NCI-H82 treated with DMSO at 0.1 percent for 48 hours (cell line): ENCODE data around the gene ZNF750.

Experiments
- DNase-seq: peaks from one replicate; lab custom pipeline; 2025; ENCODE audit not compliant: unreplicated experiment; lab: John Stamatoyannopoulos, UW

Gene ZNF750

GRCh38 chr17:82872591-82873520 lies 33.0 kb upstream of the ZNF750 start:
- DNase-seq = no peak

DNA sequence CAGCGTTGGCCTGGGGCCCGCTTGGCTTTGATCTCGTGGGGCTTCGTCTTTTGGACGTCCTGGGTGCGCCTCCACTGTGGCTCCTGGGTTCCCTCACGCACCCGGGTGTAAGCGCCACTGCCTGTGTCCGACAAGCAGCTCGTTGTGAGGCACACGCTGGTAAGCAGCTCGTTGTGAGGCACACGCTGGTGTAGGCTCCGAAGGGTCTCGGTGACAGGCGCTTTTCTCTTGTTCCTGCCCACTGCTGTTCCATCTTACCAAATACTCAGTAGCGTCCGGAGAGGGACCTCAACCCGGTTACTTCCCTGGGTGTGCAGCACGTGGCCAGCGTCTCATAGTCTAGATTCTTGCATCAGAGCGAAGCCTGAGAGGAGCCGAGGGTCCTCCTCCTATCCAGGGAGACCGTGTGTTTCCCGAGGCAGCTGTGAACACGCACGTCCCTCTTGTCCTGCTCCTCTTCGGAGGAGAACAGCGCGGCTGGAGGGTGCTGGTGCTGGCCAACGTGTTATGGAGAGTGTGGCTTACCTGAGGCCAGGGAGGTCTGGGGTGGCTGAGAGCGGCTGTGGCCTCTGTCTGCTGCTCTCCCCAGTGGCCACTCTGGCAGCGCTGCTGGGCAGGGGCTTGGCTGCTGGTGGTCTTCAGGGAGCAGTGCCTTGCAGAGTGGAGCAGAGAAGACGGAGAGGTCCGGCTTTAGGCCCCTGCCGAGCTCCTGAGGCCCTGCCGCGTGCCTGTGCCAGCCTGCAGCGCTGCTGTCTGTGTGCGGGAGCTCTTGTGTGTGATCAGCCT lies 32.1 kb upstream of the ZNF750 start:
- no peak for DNase-seq

- DNase-seq = no peak
These were observed 31.4 kb upstream of the ZNF750 start for GRCh38 chr17:82871056-82871775.

GRCh38 chr17:82870541-82870940 lies 30.7 kb upstream of the ZNF750 start:
- DNase-seq = no peak

DNA sequence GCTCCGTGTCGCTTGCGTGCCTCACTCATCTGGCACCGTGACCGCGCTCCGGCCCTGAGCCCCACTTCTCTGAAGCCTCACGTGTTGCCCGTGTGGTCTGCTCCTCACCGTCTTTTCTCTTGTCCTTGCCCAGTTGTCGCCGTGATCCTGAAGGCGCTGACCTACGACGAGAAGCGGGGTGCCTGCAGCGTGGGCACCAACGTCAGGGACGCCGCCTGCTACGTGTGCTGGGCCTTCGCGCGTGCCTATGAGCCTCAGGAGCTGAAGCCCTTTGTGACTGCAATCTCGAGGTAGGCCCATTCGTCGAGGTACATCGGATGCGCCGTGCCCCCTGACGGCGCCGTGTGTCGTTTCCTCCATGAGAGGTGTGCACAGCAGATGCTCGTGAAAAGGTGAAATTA lies 30.3 kb upstream of the ZNF750 start:
- DNase-seq = no peak

DNA sequence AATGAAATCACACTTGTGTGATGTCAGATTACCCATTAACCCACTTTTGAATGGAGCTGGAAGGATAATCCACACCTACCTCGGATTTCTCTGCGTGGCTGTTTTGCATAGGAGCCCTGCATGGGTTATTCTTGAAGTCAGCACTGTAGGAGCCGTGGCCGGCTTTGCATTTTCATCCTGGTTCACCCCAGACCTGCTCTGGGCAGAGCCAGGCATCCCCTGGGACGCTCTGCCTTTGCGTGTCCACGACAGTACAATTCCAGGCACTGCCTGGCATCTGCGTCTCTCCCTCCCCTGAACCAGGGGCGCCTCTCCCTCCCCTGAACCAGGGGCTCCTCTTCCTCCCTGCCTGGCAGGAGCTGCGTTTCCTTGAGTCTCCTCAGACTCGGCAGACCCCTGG lies 29.7 kb upstream of the ZNF750 start:
- DNase-seq = no peak

DNA sequence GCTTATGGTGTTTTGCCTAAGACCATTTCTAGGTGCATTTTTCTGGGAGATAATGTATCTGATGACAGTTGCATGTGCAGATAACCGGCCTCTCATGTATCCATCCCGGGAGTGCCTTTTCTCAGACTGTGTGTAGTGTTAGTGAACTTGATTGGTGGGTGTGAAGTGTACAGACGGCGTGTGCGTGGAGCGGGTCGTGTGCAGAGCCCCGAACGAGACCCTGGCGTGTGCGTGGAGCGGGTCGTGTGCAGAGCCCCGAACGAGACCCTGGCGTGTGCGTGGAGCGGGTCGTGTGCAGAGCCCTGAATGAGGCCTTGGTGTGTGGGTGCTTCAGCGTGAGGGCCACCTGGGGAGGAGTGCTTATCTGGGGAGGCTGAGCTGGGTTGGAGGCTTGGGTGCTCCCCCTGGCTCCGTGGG lies 28.9 kb upstream of the ZNF750 start:
- DNase-seq = no peak

DNA sequence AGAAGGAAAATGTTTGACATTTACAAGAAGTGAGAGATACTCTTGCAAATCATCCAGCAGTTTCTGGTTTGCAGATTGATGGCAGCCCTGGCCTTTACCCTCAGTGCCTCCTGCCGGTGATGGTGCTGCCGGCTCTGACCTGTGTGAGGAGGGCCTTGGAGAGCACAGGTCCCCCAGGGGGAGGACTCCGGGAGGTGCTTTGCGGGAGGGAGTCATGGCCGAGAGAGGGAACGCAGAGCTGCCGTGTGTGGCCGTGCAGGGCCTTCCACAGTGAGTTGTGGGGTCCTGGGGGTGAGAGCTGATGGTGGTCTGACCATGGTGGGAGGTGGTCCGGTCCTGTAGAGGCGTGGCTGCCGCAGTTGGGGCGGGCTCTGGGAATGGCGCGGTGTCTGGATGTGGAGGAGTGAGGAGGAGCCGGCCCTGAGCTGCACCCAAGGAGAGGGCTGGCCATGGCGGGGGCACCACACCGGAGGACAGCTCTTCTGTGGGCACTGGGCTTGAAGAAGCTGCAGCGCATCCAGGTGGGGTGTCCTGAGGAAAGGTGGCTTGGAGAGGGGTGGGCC lies 28.0 kb upstream of the ZNF750 start:
- no peak for DNase-seq

- DNase-seq = no peak
These were observed 26.9 kb upstream of the ZNF750 start for GRCh38 chr17:82866590-82867191.

- no peak for DNase-seq
These were observed 26.1 kb upstream of the ZNF750 start for GRCh38 chr17:82865774-82866395.

GRCh38 chr17:82865274-82865673 lies 25.5 kb upstream of the ZNF750 start:
- DNase-seq = no peak

DNA sequence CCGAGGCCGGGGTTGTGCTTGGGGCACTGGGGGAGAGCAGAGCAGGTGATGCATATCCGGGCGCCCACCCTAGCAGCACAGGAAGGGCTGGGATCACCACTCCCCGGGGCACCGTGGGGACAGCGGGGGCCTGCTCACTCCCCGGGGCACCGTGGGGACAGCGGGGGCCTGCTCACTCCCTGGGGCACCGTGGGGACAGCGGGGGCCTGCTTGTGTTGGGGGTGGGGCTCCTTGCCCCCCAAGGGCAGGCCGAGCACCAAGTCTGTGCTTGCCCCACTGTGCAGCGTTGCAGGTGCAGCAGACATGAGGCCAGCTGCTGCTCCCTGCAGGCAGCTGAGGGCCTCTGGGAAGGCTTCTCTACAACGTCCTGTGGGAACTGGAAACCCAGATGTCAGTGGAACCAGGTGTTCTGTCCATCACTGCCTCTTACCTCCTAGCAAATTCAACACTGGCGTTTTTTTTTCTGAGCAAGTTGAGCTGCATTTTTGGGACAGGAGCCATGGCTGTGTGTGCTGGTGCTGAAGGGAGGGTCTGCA lies 25.0 kb upstream of the ZNF750 start:
- DNase-seq = no peak

GRCh38 chr17:82863941-82864712 lies 24.3 kb upstream of the ZNF750 start:
- DNase-seq = no peak

- no peak for DNase-seq
These were observed 23.6 kb upstream of the ZNF750 start for GRCh38 chr17:82863383-82863940.

DNA sequence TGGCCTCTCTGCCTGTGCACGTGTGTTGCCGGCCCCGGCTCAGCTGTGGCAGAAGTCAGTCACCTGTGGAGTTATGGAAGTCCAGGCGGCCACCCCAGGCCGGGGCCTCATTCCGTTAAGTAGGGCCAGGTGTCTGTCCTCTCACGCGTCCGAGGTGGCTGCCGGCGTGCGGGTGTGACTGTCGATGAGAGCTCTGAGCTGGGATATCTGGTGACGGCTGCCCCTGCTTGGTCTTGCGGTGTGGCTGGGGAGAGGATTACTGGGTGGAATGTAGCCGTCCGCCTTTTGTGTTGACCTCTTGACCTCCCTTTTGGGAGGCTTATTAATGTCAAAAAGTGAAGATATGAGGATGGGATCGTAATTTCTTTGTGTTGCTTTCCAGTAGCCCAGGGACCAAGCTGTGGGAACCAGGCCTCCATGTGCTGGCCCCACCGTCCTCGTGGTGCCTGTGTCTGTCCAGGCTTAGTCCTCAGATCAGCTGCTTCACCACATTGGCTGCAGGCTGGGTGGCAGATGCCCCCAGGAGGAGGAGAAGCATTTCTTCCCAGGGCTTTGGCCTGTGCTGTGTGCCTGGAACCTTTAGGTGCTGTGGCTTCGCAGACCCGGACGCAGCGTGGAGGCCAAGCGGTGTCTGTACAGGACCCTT lies 23.0 kb upstream of the ZNF750 start:
- no peak for DNase-seq

- no peak for DNase-seq
These were observed 22.4 kb upstream of the ZNF750 start for GRCh38 chr17:82862191-82862590.

DNA sequence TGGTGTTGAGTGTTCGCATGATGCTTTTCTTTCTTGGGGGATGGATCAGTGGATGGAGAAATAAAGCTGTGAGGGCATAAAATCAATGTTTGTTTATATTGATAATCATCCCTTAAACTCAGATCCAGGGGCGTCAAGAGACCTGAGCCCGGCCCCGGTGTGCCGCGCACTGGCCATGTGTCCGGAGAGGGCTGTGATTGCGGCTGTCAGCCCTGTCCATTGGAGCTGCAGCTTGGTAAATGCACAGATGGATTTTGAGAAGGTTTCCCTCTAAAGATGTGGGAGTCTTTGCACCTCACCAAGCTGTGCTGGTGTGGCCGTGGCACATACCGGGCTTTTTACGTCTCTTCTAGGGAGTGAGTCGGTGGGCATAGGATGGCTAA lies 21.6 kb upstream of the ZNF750 start:
- no peak for DNase-seq

DNA sequence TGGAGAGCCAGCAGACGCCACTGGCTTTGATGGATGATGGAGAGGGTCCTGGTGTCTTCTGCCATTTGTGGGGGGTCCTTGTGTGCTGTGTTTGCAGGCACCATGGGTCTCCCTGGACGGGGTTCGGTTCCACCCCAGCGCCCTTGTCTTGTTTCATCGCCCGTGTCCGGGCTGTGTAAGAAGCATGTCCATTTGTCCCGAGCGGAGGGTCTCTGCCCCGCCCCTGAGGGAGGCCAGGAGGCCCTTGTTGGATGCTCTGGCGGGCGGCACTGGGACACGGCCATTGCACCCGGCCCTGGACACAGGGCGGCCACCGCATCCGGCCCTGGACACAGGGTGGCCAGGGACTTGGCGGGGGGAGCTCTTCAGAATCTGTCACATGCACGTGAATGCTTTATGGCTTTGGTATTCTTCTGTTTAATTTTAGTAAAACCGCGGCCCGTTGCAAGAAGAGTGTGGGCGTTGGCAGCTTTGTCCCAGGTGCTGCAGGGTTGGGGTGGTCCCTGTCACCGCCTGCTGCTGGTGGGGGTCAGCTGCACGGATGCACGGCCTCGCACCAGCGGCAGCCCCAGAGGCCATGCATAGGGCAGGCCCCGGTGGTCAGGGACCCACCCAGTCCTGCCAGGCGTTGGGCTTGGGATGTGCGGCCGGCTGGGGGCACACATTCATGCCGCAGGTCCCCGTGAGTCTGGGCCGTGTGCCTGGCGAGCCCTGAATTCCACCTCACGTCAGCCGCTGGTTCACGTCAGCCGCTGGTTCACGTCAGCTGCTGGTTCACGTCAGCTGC lies 21.0 kb upstream of the ZNF750 start:
- no peak for DNase-seq
